ENCODE results near the gene CCDC38. TPM values are rescaled to one million over a fixed set of nuclear protein-coding genes. Genes with fewer than 3 reads are reported as not detected.

CCDC38 gene
- total and polyA plus RNA-seq, 7 experiments from 2014 or later = 0.07 to 0.27 (median 0.08) TPM; not detected in 4

- Histone ChIP-seq H3K27me3 (ENCODE audit: control insufficient read depth in 2 of 2, insufficient read depth in 2 of 2, low read length in 2 of 2) (no peaks in the 10 kb centered on the region), H3K9me3 (ENCODE audit: control insufficient read depth in 2 of 3, low read length in 3 of 3) (no peaks in the 10 kb centered on the region), H3K4me1 (ENCODE audit: control insufficient read depth in 2 of 2, insufficient read depth in 2 of 2, low read length in 2 of 2) (no peaks in the 10 kb centered on the region), H3K27ac (ENCODE audit: low read depth, low read length) (no peak overlapping the region), H3K4me3 (ENCODE audit: low read length) (no peak overlapping the region), H3K36me3 (ENCODE audit: control insufficient read depth in 2 of 3, insufficient read depth in 3 of 3, low read length in 3 of 3) (no peaks in the 10 kb centered on the region)
- DNase-seq (no peak), ATAC-seq (no peak)
- POLR2A ChIA-PET = no interaction called here
- no peaks in the 10 kb centered on the region for H3K9me3 Mint-ChIP-seq
- peaks cover 0 to 8% (median 0%) of the 10 kb centered on the region in 5 donors for H3K27me3 Mint-ChIP-seq
- no peak overlapping the region for H3K4me3 Mint-ChIP-seq
- no peak overlapping the region for H3K27ac Mint-ChIP-seq
- intact Hi-C loops (cut with micrococcal nuclease) = no loop called here
- H3K4me1 Mint-ChIP-seq = peaks cover 0 to 3% (median 0%) of the 10 kb centered on the region in 7 donors
- CTCF ChIA-PET = no interaction called here
- H3K36me3 Mint-ChIP-seq = peaks cover 0 to 5% (median 0%) of the 10 kb centered on the region in 5 donors
These were observed 42.3 kb upstream of the CCDC38 start for GRCh38 chr12:95984682-95985081.

GRCh38 chr12:95982602-95983001 lies 40.2 kb upstream of the CCDC38 start:
- H3K36me3 Mint-ChIP-seq = no peaks in the 10 kb centered on the region
- ChIA-PET POLR2A (no interaction called here), CTCF (interaction anchor here (1.5 to 1.9 kb wide), 2 partner anchors 16 to 66 kb away, joined by 4 to 6 read pairs; no protein-coding TSS in a partner anchor)
- DNase-seq (no peak), ATAC-seq (no peak)
- Histone ChIP-seq H3K4me3 (ENCODE audit: low read length) (no peak overlapping the region), H3K27ac (ENCODE audit: low read depth, low read length) (no peak overlapping the region), H3K27me3 (ENCODE audit: control insufficient read depth in 2 of 2, insufficient read depth in 2 of 2, low read length in 2 of 2) (no peaks in the 10 kb centered on the region), H3K36me3 (ENCODE audit: control insufficient read depth in 2 of 3, insufficient read depth in 3 of 3, low read length in 3 of 3) (no peaks in the 10 kb centered on the region), H3K4me1 (ENCODE audit: control insufficient read depth in 2 of 2, insufficient read depth in 2 of 2, low read length in 2 of 2) (no peaks in the 10 kb centered on the region), H3K9me3 (ENCODE audit: control insufficient read depth in 2 of 3, low read length in 3 of 3) (no peaks in the 10 kb centered on the region)
- no peak overlapping the region for H3K4me3 Mint-ChIP-seq
- no peaks in the 10 kb centered on the region for H3K4me1 Mint-ChIP-seq
- no peaks in the 10 kb centered on the region for H3K9me3 Mint-ChIP-seq
- H3K27me3 Mint-ChIP-seq = peaks cover 0 to 2% (median 0%) of the 10 kb centered on the region in 5 donors
- no peak overlapping the region for H3K27ac Mint-ChIP-seq
- intact Hi-C loops (cut with micrococcal nuclease) = no loop called here

- CTCF ChIA-PET = interaction anchor here (0.6 kb wide), 1 partner anchor 45 kb away, joined by 3 read pairs; no protein-coding TSS in a partner anchor
These were observed 38.0 kb upstream of the CCDC38 start for GRCh38 chr12:95980437-95980836.

DNA sequence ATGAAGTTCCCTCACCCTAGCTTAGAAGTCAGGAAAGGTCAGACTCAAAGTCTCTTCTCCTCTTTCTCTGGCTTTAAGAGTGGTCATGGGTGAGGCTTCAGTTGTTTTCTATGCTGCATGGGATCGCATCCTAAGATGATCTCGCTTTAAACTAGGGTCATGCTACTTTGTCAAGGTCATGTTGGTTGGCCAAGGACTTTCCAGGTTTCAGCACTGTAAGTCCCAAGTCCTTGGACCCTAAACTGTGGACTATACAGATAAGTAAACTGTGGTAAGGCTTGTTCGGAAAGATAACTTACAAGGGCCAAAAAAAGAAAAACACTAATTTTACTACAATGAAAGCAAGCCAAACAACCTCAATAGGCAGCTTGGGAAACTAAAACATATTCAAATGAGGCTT lies 36.4 kb upstream of the CCDC38 start:
- no peak overlapping the region for H3K4me3 Mint-ChIP-seq

More at GRCh38 chr12:95980437-95980836, 38.0 kb upstream of the CCDC38 start:
- H3K27ac Mint-ChIP-seq = no peak overlapping the region
- Histone ChIP-seq H3K9me3 (ENCODE audit: control insufficient read depth in 2 of 3, low read length in 3 of 3) (no peaks in the 10 kb centered on the region), H3K36me3 (ENCODE audit: control insufficient read depth in 2 of 3, insufficient read depth in 3 of 3, low read length in 3 of 3) (no peaks in the 10 kb centered on the region), H3K4me1 (ENCODE audit: control insufficient read depth in 2 of 2, insufficient read depth in 2 of 2, low read length in 2 of 2) (no peaks in the 10 kb centered on the region), H3K27ac (ENCODE audit: low read depth, low read length) (no peak overlapping the region), H3K4me3 (ENCODE audit: low read length) (no peak overlapping the region), H3K27me3 (ENCODE audit: control insufficient read depth in 2 of 2, insufficient read depth in 2 of 2, low read length in 2 of 2) (no peaks in the 10 kb centered on the region)
- ATAC-seq (no peak), DNase-seq (no peak)
- POLR2A ChIA-PET = interaction anchor here (1.4 kb wide), 1 partner anchor 37 kb away, joined by 4 read pairs; the partner anchor contains the start of genes AMDHD1 and CCDC38
- no peaks in the 10 kb centered on the region for H3K4me1 Mint-ChIP-seq
- H3K36me3 Mint-ChIP-seq = no peaks in the 10 kb centered on the region
- H3K4me3 Mint-ChIP-seq = no peak overlapping the region
- no peaks in the 10 kb centered on the region for H3K9me3 Mint-ChIP-seq
- H3K27me3 Mint-ChIP-seq = no peaks in the 10 kb centered on the region
- intact Hi-C loops (cut with micrococcal nuclease) = no loop called here

DNA sequence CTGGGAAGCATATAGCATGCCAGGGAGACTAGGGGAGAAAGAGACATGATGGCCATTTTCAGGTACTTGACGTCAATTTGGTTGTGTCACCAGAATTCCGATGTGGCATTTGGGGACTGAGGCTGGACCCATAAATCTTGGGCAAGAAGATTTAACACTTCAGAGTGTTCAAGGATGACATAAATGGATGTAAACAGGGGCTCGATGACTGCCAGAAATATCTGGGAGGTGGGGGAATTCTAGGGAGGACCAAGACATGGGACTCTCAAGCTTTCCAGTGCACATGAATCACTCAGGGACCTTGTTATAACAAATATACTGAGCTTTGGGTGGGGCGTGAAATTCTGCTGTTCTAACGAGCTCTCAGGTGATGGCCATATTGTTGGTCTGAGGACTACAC lies 35.9 kb upstream of the CCDC38 start:
- DNase-seq = no peak
- CTCF ChIA-PET = interaction anchor here (0.6 kb wide), 2 partner anchors 11 to 23 kb away, joined by 3 read pairs; no protein-coding TSS in a partner anchor

More for the DNA sequence above, 36.4 kb upstream of the CCDC38 start:
- Mint-ChIP-seq H3K27ac (no peak overlapping the region), H3K4me1 (no peaks in the 10 kb centered on the region), H3K27me3 (no peaks in the 10 kb centered on the region), H3K9me3 (no peaks in the 10 kb centered on the region), H3K36me3 (no peaks in the 10 kb centered on the region)
- Histone ChIP-seq H3K36me3 (ENCODE audit: control insufficient read depth in 2 of 3, insufficient read depth in 3 of 3, low read length in 3 of 3) (no peaks in the 10 kb centered on the region), H3K27me3 (ENCODE audit: control insufficient read depth in 2 of 2, insufficient read depth in 2 of 2, low read length in 2 of 2) (no peaks in the 10 kb centered on the region), H3K4me3 (ENCODE audit: low read length) (no peak overlapping the region), H3K4me1 (ENCODE audit: control insufficient read depth in 2 of 2, insufficient read depth in 2 of 2, low read length in 2 of 2) (no peaks in the 10 kb centered on the region), H3K27ac (ENCODE audit: low read depth, low read length) (no peak overlapping the region), H3K9me3 (ENCODE audit: control insufficient read depth in 2 of 3, low read length in 3 of 3) (no peaks in the 10 kb centered on the region)
- ATAC-seq = no peak
- intact Hi-C loops (cut with micrococcal nuclease) = no loop called here
- ChIA-PET CTCF (no interaction called here), POLR2A (no interaction called here)
- DNase-seq = no peak

DNA sequence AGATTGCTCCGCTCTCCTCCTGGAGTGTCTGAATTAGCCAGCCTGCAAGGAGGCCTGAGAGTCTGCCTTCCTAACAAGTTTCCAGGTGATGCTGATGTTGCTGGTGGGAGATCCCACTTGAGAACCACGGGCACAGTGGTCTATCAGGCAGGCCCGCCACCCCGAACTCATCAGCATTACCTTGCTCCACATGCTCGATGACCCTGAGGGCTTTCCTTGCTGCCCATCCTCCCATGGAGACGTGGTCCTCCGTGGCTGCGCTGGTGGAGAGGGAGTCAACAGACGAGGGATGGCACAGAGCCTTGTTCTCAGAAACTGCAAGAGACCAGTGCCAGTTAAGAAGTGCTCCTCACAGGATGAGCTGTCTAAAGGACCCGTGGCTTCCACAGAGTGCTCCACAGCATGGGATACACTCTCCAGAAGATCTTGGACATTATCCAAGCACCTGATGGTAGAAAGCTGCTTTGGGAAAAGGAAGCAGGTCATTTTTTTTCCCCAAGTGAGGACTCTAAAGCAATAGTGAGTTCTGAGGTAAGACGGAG lies 35.4 kb upstream of the CCDC38 start:
- POLR2A ChIA-PET = no interaction called here
- H3K9me3 Mint-ChIP-seq = no peaks in the 10 kb centered on the region
- Histone ChIP-seq H3K27ac (ENCODE audit: low read depth, low read length) (no peak overlapping the region), H3K4me3 (ENCODE audit: low read length) (no peak overlapping the region), H3K27me3 (ENCODE audit: control insufficient read depth in 2 of 2, insufficient read depth in 2 of 2, low read length in 2 of 2) (no peaks in the 10 kb centered on the region), H3K9me3 (ENCODE audit: control insufficient read depth in 2 of 3, low read length in 3 of 3) (no peaks in the 10 kb centered on the region), H3K36me3 (ENCODE audit: control insufficient read depth in 2 of 3, insufficient read depth in 3 of 3, low read length in 3 of 3) (no peaks in the 10 kb centered on the region), H3K4me1 (ENCODE audit: control insufficient read depth in 2 of 2, insufficient read depth in 2 of 2, low read length in 2 of 2) (no peaks in the 10 kb centered on the region)
- ATAC-seq = no peak
- H3K4me3 Mint-ChIP-seq = no peak overlapping the region
- no peaks in the 10 kb centered on the region for H3K27me3 Mint-ChIP-seq
- CTCF ChIA-PET = interaction anchor here (0.6 kb wide), 2 partner anchors 11 to 22 kb away, joined by 3 read pairs; no protein-coding TSS in a partner anchor
- intact Hi-C loops (cut with micrococcal nuclease) = no loop called here
- peaks cover 0 to 4% (median 0%) of the 10 kb centered on the region in 5 donors for H3K36me3 Mint-ChIP-seq
- no peak overlapping the region for H3K27ac Mint-ChIP-seq
- no peaks in the 10 kb centered on the region for H3K4me1 Mint-ChIP-seq
- no peak for DNase-seq

More for the DNA sequence above, 35.9 kb upstream of the CCDC38 start:
- H3K4me3 ChIP-seq (ENCODE audit: low read length) = no peak overlapping the region
- Mint-ChIP-seq H3K4me3 (no peak overlapping the region), H3K4me1 (no peaks in the 10 kb centered on the region), H3K27ac (no peak overlapping the region), H3K9me3 (no peaks in the 10 kb centered on the region), H3K27me3 (no peaks in the 10 kb centered on the region), H3K36me3 (peaks cover 0 to 2% (median 0%) of the 10 kb centered on the region in 5 donors)
- H3K27me3 ChIP-seq (ENCODE audit: control insufficient read depth in 2 of 2, insufficient read depth in 2 of 2, low read length in 2 of 2) = no peaks in the 10 kb centered on the region
- ATAC-seq = no peak
- H3K36me3 ChIP-seq (ENCODE audit: control insufficient read depth in 2 of 3, insufficient read depth in 3 of 3, low read length in 3 of 3) = no peaks in the 10 kb centered on the region
- no peaks in the 10 kb centered on the region for H3K4me1 ChIP-seq (ENCODE audit: control insufficient read depth in 2 of 2, insufficient read depth in 2 of 2, low read length in 2 of 2)
- H3K27ac ChIP-seq (ENCODE audit: low read depth, low read length) = no peak overlapping the region
- intact Hi-C loops (cut with micrococcal nuclease) = no loop called here
- POLR2A ChIA-PET = no interaction called here
- no peaks in the 10 kb centered on the region for H3K9me3 ChIP-seq (ENCODE audit: control insufficient read depth in 2 of 3, low read length in 3 of 3)

DNA sequence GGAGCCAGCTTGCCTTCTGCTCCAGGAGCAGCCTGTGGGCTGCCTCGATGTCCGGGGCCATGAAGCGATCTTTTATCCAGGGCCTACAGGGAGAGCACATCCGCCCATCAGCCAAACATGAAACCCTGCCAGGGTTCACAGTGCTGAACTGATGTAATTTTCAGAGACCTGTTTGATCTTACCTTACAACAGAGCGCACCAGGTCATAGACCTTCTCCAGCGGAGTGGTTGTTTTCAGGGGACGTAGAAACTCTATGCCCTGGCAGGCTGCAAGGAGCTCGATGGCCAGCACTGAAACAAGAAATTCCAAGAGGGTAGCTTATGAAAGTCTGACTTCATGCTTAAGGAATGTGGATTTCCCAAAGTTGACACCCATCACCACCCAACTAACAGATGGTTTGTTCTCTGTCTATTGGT lies 34.0 kb upstream of the CCDC38 start:
- no peak overlapping the region for H3K4me3 ChIP-seq (ENCODE audit: low read length)
- ChIA-PET POLR2A (no interaction called here), CTCF (no interaction called here)
- H3K27me3 ChIP-seq (ENCODE audit: control insufficient read depth in 2 of 2, insufficient read depth in 2 of 2, low read length in 2 of 2) = no peaks in the 10 kb centered on the region
- H3K4me1 ChIP-seq (ENCODE audit: control insufficient read depth in 2 of 2, insufficient read depth in 2 of 2, low read length in 2 of 2) = no peaks in the 10 kb centered on the region
- H3K9me3 ChIP-seq (ENCODE audit: control insufficient read depth in 2 of 3, low read length in 3 of 3) = no peaks in the 10 kb centered on the region
- Mint-ChIP-seq H3K4me3 (no peak overlapping the region), H3K9me3 (no peaks in the 10 kb centered on the region), H3K4me1 (no peaks in the 10 kb centered on the region), H3K36me3 (peaks cover 0 to 4% (median 0%) of the 10 kb centered on the region in 5 donors), H3K27me3 (no peaks in the 10 kb centered on the region), H3K27ac (no peak overlapping the region)
- DNase-seq (no peak), ATAC-seq (no peak)
- H3K36me3 ChIP-seq (ENCODE audit: control insufficient read depth in 2 of 3, insufficient read depth in 3 of 3, low read length in 3 of 3) = no peaks in the 10 kb centered on the region
- intact Hi-C loops (cut with micrococcal nuclease) = no loop called here
- no peak overlapping the region for H3K27ac ChIP-seq (ENCODE audit: low read depth, low read length)
